Measurements from ENCODE around the gene PLP1.
"Not testable (repeated sequence)": the region's sequence is repeated elsewhere in the genome, so short reads cannot be mapped to it uniquely, and the experiment has no call there.

PLP1 gene

GRCh38 chrX:103763541-103763940, 13.1 kb upstream of the PLP1 start:
- H3K27me3 Mint-ChIP-seq, result peaks cover 21% of the 10 kb centered on the region
- H3K9me3 Mint-ChIP-seq; H3K4me1 Mint-ChIP-seq (ENCODE audit: low read depth); H3K27ac Mint-ChIP-seq; H3K4me3 Mint-ChIP-seq; DNase-seq; H3K36me3 Mint-ChIP-seq (ENCODE audit: low read depth): not testable (repeated sequence)

GRCh38 chrX:103766813-103767555, 9.7 kb upstream of the PLP1 start:
- not testable (repeated sequence) for H3K36me3 Mint-ChIP-seq (ENCODE audit: low read depth); H3K4me1 Mint-ChIP-seq (ENCODE audit: low read depth); H3K27ac Mint-ChIP-seq; H3K4me3 Mint-ChIP-seq; H3K9me3 Mint-ChIP-seq; DNase-seq
- peaks cover 25% of the 10 kb centered on the region for H3K27me3 Mint-ChIP-seq

GRCh38 chrX:103773445-103773844, 3.2 kb upstream of the PLP1 start:
- peaks cover 36% of the 10 kb centered on the region for H3K27me3 Mint-ChIP-seq
- H3K4me1 Mint-ChIP-seq (ENCODE audit: low read depth), result no peaks in the 10 kb centered on the region
- no peak for DNase-seq
- H3K9me3 Mint-ChIP-seq, result no peaks in the 10 kb centered on the region
- no peak overlapping the region for H3K27ac Mint-ChIP-seq
- H3K4me3 Mint-ChIP-seq, result no peak overlapping the region
- H3K36me3 Mint-ChIP-seq (ENCODE audit: low read depth), result no peaks in the 10 kb centered on the region

- no peak overlapping the region for H3K4me3 Mint-ChIP-seq
- DNase-seq, result no peak
- peaks cover 39% of the 10 kb centered on the region for H3K27me3 Mint-ChIP-seq
- H3K4me1 Mint-ChIP-seq (ENCODE audit: low read depth), result no peaks in the 10 kb centered on the region
- H3K9me3 Mint-ChIP-seq, result no peaks in the 10 kb centered on the region
- H3K36me3 Mint-ChIP-seq (ENCODE audit: low read depth), result no peaks in the 10 kb centered on the region
- no peak overlapping the region for H3K27ac Mint-ChIP-seq
Measured at GRCh38 chrX:103774070-103774642, 2.5 kb upstream of the PLP1 start.

- Mint-ChIP-seq H3K4me3 (no peak overlapping the region), H3K27ac (no peak overlapping the region), H3K9me3 (no peaks in the 10 kb centered on the region), H3K4me1 (ENCODE audit: low read depth) (no peaks in the 10 kb centered on the region), H3K27me3 (peaks cover 32% of the 10 kb centered on the region), H3K36me3 (ENCODE audit: low read depth) (no peaks in the 10 kb centered on the region)
- DNase-seq, result no peak
Measured at GRCh38 chrX:103779141-103779789, 2.6 kb downstream of the PLP1 start.

GRCh38 chrX:103780336-103781061, 3.9 kb downstream of the PLP1 start:
- peaks cover 25% of the 10 kb centered on the region for H3K27me3 Mint-ChIP-seq
- no peak for DNase-seq
- H3K4me3 Mint-ChIP-seq, result no peak overlapping the region
- no peaks in the 10 kb centered on the region for H3K4me1 Mint-ChIP-seq (ENCODE audit: low read depth)
- no peaks in the 10 kb centered on the region for H3K9me3 Mint-ChIP-seq
- no peaks in the 10 kb centered on the region for H3K36me3 Mint-ChIP-seq (ENCODE audit: low read depth)
- no peak overlapping the region for H3K27ac Mint-ChIP-seq

DNA sequence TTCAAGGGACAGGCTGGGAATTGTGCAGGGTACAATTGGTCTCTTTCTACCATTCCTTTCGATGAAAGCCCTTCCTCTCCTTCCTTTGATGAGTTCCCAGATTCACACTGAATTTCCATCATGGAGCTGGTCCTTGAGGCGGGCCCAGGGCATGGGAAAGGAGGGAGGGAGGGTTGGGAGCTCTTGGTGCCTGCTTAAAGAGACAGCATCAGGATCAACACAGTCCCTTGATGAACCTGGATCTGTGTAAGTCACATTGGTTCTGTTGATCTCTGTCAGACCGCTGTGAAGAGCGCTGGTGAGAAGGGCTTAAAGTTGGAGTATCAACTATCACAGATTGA, 4.4 kb downstream of the PLP1 start:
- no peak for DNase-seq
- Mint-ChIP-seq H3K27me3 (peaks cover 24% of the 10 kb centered on the region), H3K9me3 (no peaks in the 10 kb centered on the region), H3K4me3 (no peak overlapping the region), H3K4me1 (ENCODE audit: low read depth) (no peaks in the 10 kb centered on the region), H3K36me3 (ENCODE audit: low read depth) (no peaks in the 10 kb centered on the region), H3K27ac (no peak overlapping the region)

- Mint-ChIP-seq H3K36me3 (ENCODE audit: low read depth) (no peaks in the 10 kb centered on the region), H3K4me3 (no peak overlapping the region), H3K9me3 (no peaks in the 10 kb centered on the region), H3K27ac (no peak overlapping the region), H3K27me3 (peaks cover 25% of the 10 kb centered on the region), H3K4me1 (ENCODE audit: low read depth) (no peaks in the 10 kb centered on the region)
- DNase-seq, result no peak
Measured at GRCh38 chrX:103781706-103782105, 5.1 kb downstream of the PLP1 start.

- Mint-ChIP-seq H3K4me3 (no peak overlapping the region), H3K27me3 (peaks cover 32% of the 10 kb centered on the region), H3K4me1 (ENCODE audit: low read depth) (no peaks in the 10 kb centered on the region), H3K27ac (no peak overlapping the region), H3K9me3 (no peaks in the 10 kb centered on the region), H3K36me3 (ENCODE audit: low read depth) (no peaks in the 10 kb centered on the region)
- no peak for DNase-seq
Measured at GRCh38 chrX:103782640-103783039, 6.0 kb downstream of the PLP1 start.

DNA sequence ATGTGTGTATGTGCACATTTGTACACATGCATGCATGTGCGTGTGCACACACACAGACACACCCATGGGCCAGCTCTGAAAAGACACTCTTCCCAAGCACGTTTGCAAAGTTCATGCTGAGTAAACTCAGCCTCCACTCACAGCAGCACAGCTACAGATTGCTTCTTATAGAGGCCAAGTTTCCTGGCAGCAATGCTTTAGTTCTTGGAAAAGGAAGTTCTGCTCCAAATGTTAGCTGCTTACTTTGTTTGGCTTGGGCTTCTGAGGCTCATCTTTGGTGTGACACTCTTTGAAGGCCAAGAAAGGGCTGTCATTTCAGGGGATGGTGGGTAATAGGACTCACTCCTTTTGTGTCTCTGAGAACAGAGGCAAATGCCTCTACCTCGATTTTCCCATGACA, 6.6 kb downstream of the PLP1 start:
- Mint-ChIP-seq H3K4me1 (ENCODE audit: low read depth) (no peaks in the 10 kb centered on the region), H3K27ac (no peak overlapping the region), H3K27me3 (peaks cover 29% of the 10 kb centered on the region), H3K36me3 (ENCODE audit: low read depth) (no peaks in the 10 kb centered on the region), H3K9me3 (no peaks in the 10 kb centered on the region), H3K4me3 (no peak overlapping the region)
- no peak for DNase-seq

- H3K4me3 Mint-ChIP-seq, result no peak overlapping the region
- no peaks in the 10 kb centered on the region for H3K36me3 Mint-ChIP-seq (ENCODE audit: low read depth)
- DNase-seq, result no peak
- no peaks in the 10 kb centered on the region for H3K4me1 Mint-ChIP-seq (ENCODE audit: low read depth)
- H3K27ac Mint-ChIP-seq, result no peak overlapping the region
- H3K27me3 Mint-ChIP-seq, result peaks cover 24% of the 10 kb centered on the region
- no peaks in the 10 kb centered on the region for H3K9me3 Mint-ChIP-seq
Measured at GRCh38 chrX:103783971-103784370, 7.3 kb downstream of the PLP1 start.

- Mint-ChIP-seq H3K27me3 (peaks cover 47% of the 10 kb centered on the region), H3K4me1 (ENCODE audit: low read depth) (no peaks in the 10 kb centered on the region), H3K4me3 (no peak overlapping the region), H3K9me3 (no peaks in the 10 kb centered on the region), H3K36me3 (ENCODE audit: low read depth) (no peaks in the 10 kb centered on the region), H3K27ac (no peak overlapping the region)
- no peak for DNase-seq
Measured at GRCh38 chrX:103789004-103789403, 12.4 kb downstream of the PLP1 start.

DNA sequence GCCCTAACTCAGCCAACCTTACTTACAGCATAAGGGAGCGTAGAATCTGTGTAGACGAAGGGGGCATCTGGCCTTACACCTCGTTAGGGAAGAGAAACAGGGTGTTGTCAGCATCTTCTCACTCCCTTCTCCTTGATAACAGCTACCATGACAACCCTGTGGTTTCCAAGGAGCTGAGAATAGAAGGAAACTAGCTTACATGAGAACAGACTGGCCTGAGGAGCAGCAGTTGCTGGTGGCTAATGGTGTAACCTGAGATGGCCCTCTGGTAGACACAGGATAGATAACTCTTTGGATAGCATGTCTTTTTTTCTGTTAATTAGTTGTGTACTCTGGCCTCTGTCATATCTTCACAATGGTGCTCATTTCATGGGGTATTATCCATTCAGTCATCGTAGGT, 14.6 kb downstream of the PLP1 start:
- no peaks in the 10 kb centered on the region for H3K4me1 Mint-ChIP-seq (ENCODE audit: low read depth)
- H3K27ac Mint-ChIP-seq, result no peak overlapping the region
- H3K27me3 Mint-ChIP-seq, result peaks cover 44% of the 10 kb centered on the region
- H3K4me3 Mint-ChIP-seq, result no peak overlapping the region
- no peak for DNase-seq
- H3K36me3 Mint-ChIP-seq (ENCODE audit: low read depth), result no peaks in the 10 kb centered on the region
- no peaks in the 10 kb centered on the region for H3K9me3 Mint-ChIP-seq

GRCh38 chrX:103791826-103792485, 15.3 kb downstream of the PLP1 start:
- no peaks in the 10 kb centered on the region for H3K9me3 Mint-ChIP-seq
- H3K4me1 Mint-ChIP-seq (ENCODE audit: low read depth), result no peaks in the 10 kb centered on the region
- no peak overlapping the region for H3K4me3 Mint-ChIP-seq
- DNase-seq, result no peak
- peaks cover 40% of the 10 kb centered on the region for H3K27me3 Mint-ChIP-seq
- H3K36me3 Mint-ChIP-seq (ENCODE audit: low read depth), result no peaks in the 10 kb centered on the region
- H3K27ac Mint-ChIP-seq, result no peak overlapping the region

Data from activated T-cell treated with anti-CD3 and anti-CD28 coated beads, Interleukin-2, amount 50 U/mL, for 24 hours (primary cell).